KMS-11 (cell line): ENCODE results near the gene DGKQ.

Experiments
- H2AFZ ChIP-seq: fragments of 200-600 bp; sonication (generic); 2 replicates; pipeline ENCODE4 v1.6.1; 2016; ENCODE audit warnings: antibody characterized with exemption, mixed run types, low read depth
- H3K27ac ChIP-seq: fragments of 200-600 bp; sonication (generic); 2 replicates; pipeline ENCODE4 v1.6.1; 2016; ENCODE audit warnings: mild to moderate bottlenecking, mixed run types
- H3K27me3 ChIP-seq: fragments of 200-600 bp; sonication (generic); 2 replicates; pipeline ENCODE4 v1.6.1; 2017; ENCODE audit warnings: mild to moderate bottlenecking, low read depth, mixed run types, moderate library complexity; ENCODE audit not compliant: insufficient read depth
- H3K36me3 ChIP-seq: fragments of 200-600 bp; sonication (generic); 2 replicates; pipeline ENCODE4 v1.6.1; 2017; ENCODE audit warnings: mild to moderate bottlenecking, mixed run types; ENCODE audit not compliant: insufficient read depth
- H3K4me1 ChIP-seq: fragments of 200-600 bp; sonication (generic); 2 replicates; pipeline ENCODE4 v1.6.1; 2016; ENCODE audit warnings: mild to moderate bottlenecking, low read depth, mixed run types; ENCODE audit not compliant: poor library complexity, severe bottlenecking
- H3K4me2 ChIP-seq: fragments of 200-600 bp; sonication (generic); 2 replicates; pipeline ENCODE4 v1.7.0; 2016; ENCODE audit warnings: mild to moderate bottlenecking, mixed run types
- H3K4me3 ChIP-seq: fragments of 200-600 bp; sonication (generic); IDR thresholded peaks from 2 replicates; pipeline ENCODE4 v1.6.1; 2017; ENCODE audit warnings: low read depth, low read length, mixed read lengths; ENCODE audit not compliant: insufficient read depth
- H3K79me2 ChIP-seq: fragments of 200-600 bp; sonication (generic); 2 replicates; pipeline ENCODE4 v1.6.1; 2016; ENCODE audit warnings: low read depth, mixed run types; ENCODE audit not compliant: insufficient read depth
- H3K9ac ChIP-seq: fragments of 200-600 bp; sonication (generic); 2 replicates; pipeline ENCODE4 v1.6.1; 2016; ENCODE audit warnings: mild to moderate bottlenecking, mixed run types
- H4K20me1 ChIP-seq: fragments of 200-600 bp; sonication (generic); 2 replicates; pipeline ENCODE4 v1.6.1; 2016; ENCODE audit warnings: mild to moderate bottlenecking, mixed run types; ENCODE audit not compliant: insufficient read depth
- TF ChIP-seq, protein P1 (sequence below): fragments of 200-600 bp; sonication (generic); conservative IDR thresholded peaks from 2 replicates; pipeline ENCODE4 v1.6.1; 2017; ENCODE audit warnings: low read depth, mild to moderate bottlenecking, antibody characterized with exemption, low read length, moderate library complexity, mixed read lengths

Gene DGKQ

DNA sequence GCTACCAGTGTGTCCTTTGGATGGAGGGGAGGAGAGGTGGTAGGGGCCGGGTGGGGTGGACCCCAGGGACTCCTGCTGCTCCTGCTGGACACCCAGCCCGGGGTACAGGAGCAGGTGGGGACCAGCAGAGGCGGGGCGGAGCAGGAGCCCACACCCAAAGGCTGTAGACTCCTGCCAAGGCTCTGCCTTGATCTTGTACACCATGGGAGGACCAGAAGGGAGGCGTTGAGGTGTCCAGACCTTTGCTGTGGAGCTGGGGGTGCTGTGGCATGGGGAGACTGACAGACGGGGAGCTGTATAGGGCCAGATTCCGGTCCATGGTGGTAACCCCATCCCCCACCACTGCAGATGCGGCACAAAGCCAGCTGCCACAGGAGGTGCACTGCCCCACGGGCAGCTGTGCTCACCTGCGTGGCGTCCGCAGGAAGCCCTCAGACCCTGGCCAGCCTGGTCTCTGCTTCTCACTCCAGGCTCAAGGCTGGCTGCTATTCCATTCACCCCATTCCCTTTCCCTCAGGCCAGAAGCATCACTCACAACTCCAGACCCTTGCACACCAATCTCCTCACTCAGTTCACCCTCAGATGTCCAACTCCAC, 24.8 kb upstream of the DGKQ start:
- H3K9ac ChIP-seq = no peak overlapping the region
- H4K20me1 ChIP-seq = no peaks in the 10 kb centered on the region
- H3K4me3 ChIP-seq = no peak overlapping the region
- H3K4me2 ChIP-seq = no peak overlapping the region
- no peaks in the 10 kb centered on the region for H3K4me1 ChIP-seq
- no peaks in the 10 kb centered on the region for H3K27me3 ChIP-seq
- TF ChIP-seq, protein P1, sequence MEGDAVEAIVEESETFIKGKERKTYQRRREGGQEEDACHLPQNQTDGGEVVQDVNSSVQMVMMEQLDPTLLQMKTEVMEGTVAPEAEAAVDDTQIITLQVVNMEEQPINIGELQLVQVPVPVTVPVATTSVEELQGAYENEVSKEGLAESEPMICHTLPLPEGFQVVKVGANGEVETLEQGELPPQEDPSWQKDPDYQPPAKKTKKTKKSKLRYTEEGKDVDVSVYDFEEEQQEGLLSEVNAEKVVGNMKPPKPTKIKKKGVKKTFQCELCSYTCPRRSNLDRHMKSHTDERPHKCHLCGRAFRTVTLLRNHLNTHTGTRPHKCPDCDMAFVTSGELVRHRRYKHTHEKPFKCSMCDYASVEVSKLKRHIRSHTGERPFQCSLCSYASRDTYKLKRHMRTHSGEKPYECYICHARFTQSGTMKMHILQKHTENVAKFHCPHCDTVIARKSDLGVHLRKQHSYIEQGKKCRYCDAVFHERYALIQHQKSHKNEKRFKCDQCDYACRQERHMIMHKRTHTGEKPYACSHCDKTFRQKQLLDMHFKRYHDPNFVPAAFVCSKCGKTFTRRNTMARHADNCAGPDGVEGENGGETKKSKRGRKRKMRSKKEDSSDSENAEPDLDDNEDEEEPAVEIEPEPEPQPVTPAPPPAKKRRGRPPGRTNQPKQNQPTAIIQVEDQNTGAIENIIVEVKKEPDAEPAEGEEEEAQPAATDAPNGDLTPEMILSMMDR = no peak
- H3K27ac ChIP-seq = no peak overlapping the region
- H3K36me3 ChIP-seq = no peaks in the 10 kb centered on the region
- no peaks in the 10 kb centered on the region for H3K79me2 ChIP-seq
- no peak overlapping the region for H2AFZ ChIP-seq

DNA sequence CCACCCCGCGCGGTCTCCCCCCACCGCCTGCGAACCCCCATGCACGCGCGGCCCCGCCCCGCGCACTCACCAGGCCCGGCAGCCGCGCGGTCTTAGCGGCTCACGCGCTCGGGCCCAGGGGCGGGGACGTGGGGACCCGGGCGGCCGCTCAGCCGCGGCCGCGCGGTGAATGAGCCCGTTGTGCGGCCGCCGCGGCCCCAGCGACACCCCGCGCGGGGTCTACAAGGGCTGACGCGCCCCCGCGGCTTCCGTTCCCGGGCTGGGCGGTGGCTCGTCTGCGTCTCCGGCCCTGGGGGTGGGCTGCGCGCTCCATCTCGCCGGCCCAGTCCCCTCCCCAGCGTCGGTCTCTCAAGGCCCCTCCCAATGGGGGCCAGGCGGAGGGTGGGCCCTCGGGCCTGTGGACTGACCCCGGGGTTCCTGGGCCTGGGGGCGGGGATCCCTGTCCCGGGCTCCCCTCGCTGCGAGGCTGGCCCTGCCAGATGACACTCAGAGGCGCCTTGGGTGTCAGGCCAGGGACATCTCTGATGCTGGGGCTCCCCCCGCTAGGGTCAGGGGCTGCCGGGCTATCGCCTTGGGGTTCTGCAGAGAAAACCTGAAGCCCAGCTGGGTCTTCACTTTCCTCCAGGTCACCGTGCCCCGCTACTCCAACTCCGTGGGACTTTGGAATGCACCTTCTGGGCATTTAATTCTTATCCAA, 24.2 kb upstream of the DGKQ start:
- Histone ChIP-seq H3K27me3 (no peaks in the 10 kb centered on the region), H3K4me3 (no peak overlapping the region), H3K79me2 (no peaks in the 10 kb centered on the region), H4K20me1 (no peaks in the 10 kb centered on the region), H3K36me3 (no peaks in the 10 kb centered on the region), H3K4me2 (no peak overlapping the region), H2AFZ (no peak overlapping the region), H3K4me1 (no peaks in the 10 kb centered on the region), H3K9ac (no peak overlapping the region), H3K27ac (no peak overlapping the region)
- TF ChIP-seq, protein P1 = no peak

DNA sequence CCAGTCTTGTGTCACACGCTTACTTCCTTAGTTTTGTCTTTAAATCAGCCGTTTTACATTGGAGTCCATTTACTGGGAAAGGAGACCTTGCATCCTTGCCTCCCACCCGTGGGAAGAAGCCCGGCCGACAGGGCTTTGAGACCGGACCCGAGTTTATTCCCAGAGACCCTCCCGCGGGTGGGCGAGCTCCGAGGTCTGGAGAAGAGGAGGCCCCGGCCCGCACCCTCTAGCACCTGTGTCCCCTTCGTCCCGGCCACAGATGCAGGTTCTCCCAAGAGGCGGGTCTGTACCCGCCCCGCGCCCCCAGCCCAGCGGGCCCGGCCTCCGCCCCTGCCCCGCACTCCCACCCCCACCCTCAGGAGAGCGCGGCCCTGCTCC, 23.6 kb upstream of the DGKQ start:
- Histone ChIP-seq H3K27me3 (no peaks in the 10 kb centered on the region), H3K4me1 (no peaks in the 10 kb centered on the region), H3K79me2 (no peaks in the 10 kb centered on the region), H3K9ac (no peak overlapping the region), H3K4me2 (no peak overlapping the region), H2AFZ (no peak overlapping the region), H3K27ac (no peak overlapping the region), H4K20me1 (no peaks in the 10 kb centered on the region), H3K36me3 (no peaks in the 10 kb centered on the region), H3K4me3 (no peak overlapping the region)
- TF ChIP-seq, protein P1 = no peak

DNA sequence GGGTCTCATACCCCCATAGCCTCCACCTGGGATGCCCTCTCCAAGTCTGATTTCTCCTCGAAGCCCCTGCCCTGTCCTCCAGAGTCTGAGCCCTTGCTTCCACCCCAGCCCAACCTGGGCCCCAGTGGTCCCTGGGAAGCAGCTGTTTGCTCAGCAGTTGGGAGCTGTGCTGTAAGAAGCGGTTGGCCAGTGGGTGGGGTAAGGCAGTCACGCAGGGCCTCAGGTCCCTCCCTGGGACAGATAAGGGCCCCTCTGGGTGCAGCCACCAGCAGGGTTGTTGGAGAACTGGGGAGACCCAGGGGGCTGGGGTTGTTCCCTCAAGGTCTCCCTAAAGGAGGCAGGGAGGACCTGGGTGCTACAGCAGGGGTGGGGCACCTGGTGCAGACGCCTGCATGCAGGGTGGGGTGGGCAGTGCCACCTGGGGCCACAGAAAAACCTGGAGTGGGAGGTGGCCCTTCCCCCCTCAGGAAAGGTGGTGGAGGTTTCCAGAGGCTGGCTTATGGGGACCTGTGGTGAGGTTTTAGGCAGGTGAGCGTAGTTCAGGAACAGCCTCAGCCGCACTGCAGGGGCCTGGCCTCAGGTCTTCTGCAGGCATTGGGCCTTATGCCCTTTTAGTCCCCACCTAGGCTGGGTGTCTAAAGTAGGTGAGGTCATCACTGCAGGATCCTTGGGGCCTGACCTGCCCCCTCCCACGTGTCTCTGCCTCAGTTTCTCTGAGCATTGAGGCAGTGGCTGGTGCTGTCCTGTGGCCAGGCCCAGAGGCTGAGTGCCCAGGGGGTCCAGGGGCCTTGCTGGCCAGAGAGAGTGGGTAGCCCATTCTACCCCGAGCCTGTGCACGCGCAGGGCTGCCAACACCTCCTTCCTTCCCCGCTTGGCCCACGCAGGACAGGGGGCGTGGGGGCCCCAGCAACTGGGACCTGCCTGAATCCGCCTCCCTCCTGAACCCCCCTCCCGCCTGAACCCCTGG, 22.9 kb upstream of the DGKQ start:
- H4K20me1 ChIP-seq = no peaks in the 10 kb centered on the region
- no peak overlapping the region for H3K27ac ChIP-seq
- no peaks in the 10 kb centered on the region for H3K27me3 ChIP-seq
- H2AFZ ChIP-seq = no peak overlapping the region
- TF ChIP-seq, protein P1 = no peak
- H3K36me3 ChIP-seq = no peaks in the 10 kb centered on the region
- no peak overlapping the region for H3K9ac ChIP-seq
- no peaks in the 10 kb centered on the region for H3K4me1 ChIP-seq
- H3K4me3 ChIP-seq = no peak overlapping the region
- no peak overlapping the region for H3K4me2 ChIP-seq
- no peaks in the 10 kb centered on the region for H3K79me2 ChIP-seq
